ENCODE data around the gene PHF13. TPM values are rescaled to one million over a fixed set of nuclear protein-coding genes. Genes with fewer than 3 reads are reported as not detected.
"Not testable (repeated sequence)": the region's sequence is repeated elsewhere in the genome, so short reads cannot be mapped to it uniquely, and the experiment has no call there.

The PHF13 gene
- total RNA-seq, 2 donors from 2014 or later = 11.6 to 13.8 TPM

DNA sequence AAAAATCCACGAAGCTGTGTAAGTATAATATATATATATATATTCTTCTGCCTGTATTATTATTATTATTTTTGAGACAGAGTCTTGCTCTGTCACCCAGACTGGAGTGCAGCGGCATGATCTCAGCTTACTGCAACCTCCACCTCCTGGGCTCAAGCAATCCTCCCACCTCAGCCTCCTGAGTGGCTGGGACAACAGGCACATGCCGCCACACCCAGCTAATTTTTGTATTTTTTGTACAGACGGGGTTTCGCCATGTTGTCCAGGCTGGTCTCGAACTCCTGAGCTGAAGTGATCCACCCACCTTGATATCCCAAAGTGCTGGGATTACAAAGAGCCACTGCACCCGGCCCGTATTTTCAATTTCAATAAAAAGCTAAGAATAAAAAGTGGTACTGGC, 13.5 kb upstream of the PHF13 start:
- DNase-seq (ENCODE audit: low spot score); intact Hi-C loops (cut with DNase I): not testable (repeated sequence)

- intact Hi-C loops (cut with DNase I) = no loop called here
- peak; percentile 79 for DNase-seq (ENCODE audit: low spot score)
Measured at GRCh38 chr1:6600410-6601048, 13.0 kb upstream of the PHF13 start.

- peak; percentile 90 for DNase-seq (ENCODE audit: low spot score)
- intact Hi-C loops (cut with DNase I) = no loop called here
Measured at GRCh38 chr1:6601049-6601922, 12.2 kb upstream of the PHF13 start.

DNA sequence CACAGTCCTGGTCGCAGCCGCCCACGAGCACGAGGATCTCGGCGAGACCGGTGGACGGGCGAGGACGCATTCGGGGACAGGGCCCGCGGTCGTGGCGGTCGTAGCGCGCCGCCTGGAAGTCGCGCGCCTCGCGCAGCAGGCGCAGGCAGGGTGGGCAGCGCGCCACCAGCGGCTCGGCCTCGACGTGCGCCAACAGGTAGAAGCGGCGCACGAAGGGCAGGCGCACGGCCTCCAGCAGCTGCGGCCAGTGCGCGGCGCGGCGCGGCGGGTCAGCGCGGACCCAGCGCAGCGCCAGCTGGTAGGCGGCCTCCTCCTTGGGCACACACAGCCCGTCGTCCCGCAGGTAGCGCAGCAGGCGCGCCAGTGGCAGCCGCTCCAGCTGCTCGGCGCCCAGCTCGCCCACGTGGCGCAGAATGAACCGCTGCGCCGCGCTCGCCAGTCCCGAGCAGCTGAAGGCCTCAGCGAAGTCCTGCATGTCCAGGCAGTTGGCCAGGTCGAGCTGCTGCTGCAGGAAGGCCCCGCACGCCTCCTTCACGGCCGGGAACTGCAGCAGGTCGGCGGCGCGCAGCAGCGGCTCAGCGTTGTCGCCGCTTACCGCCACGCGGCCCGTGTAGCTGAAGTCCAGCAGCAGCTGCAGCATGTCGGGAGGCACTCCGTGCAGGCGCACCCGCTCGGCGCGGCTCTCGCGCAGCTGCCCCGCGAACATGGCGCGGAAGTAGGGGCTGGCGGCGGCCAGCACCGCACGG, 11.4 kb upstream of the PHF13 start:
- intact Hi-C loops (cut with DNase I) = no loop called here
- peak; percentile 87 for DNase-seq (ENCODE audit: low spot score)

GRCh38 chr1:6602669-6603237, 10.8 kb upstream of the PHF13 start, which contains the start of gene KLHL21:
Gene KLHL21, minus strand, starts transcription at chr1:6602869. Its CDS starts 52 bp downstream, at chr1:6602817.
- peak; percentile 98 for DNase-seq (ENCODE audit: low spot score)
- intact Hi-C loops (cut with DNase I) = no loop called here

DNA sequence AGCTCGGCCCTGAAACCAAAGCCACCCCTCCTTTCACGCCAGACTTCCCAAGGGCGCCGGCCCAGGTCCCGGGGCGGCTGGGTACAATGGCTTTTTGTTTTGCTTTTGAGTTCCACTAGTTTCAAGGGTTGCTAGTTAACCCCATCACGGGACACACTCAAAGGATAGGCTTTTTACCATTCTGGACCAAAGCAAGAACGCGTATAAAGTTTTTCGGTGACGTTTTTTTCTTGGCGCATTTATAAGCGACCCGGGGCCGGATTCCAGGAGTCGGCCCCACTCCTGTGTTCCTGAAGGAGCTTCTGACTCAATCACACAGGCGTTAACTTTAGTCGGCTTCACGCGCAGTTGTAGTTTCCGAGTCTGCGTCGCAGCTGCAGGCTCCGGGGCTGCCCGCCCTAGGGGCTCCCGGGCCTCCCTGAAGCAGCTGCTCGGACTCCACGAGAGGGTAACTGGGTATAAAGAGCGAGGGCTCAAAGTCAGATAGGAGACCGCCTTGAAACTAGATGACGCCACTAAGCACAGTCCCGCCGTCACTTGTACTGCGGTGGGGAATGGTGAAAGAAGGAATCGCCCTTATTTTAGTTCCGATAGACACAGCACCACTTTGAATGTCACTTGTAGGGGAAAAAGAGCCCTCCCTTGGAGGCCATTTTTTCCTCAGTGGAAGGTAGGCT, 10.2 kb upstream of the PHF13 start:
- peak; percentile 90 for DNase-seq (ENCODE audit: low spot score)
- intact Hi-C loops (cut with DNase I) = no loop called here

- DNase-seq (ENCODE audit: low spot score) = peak; percentile 94
- intact Hi-C loops (cut with DNase I) = no loop called here
Measured at GRCh38 chr1:6603915-6604558, 9.5 kb upstream of the PHF13 start.

GRCh38 chr1:6612641-6613360, 730 bp upstream of the PHF13 start:
- peak; percentile 85 for DNase-seq (ENCODE audit: low spot score)
- intact Hi-C loops (cut with DNase I) = no loop called here

DNA sequence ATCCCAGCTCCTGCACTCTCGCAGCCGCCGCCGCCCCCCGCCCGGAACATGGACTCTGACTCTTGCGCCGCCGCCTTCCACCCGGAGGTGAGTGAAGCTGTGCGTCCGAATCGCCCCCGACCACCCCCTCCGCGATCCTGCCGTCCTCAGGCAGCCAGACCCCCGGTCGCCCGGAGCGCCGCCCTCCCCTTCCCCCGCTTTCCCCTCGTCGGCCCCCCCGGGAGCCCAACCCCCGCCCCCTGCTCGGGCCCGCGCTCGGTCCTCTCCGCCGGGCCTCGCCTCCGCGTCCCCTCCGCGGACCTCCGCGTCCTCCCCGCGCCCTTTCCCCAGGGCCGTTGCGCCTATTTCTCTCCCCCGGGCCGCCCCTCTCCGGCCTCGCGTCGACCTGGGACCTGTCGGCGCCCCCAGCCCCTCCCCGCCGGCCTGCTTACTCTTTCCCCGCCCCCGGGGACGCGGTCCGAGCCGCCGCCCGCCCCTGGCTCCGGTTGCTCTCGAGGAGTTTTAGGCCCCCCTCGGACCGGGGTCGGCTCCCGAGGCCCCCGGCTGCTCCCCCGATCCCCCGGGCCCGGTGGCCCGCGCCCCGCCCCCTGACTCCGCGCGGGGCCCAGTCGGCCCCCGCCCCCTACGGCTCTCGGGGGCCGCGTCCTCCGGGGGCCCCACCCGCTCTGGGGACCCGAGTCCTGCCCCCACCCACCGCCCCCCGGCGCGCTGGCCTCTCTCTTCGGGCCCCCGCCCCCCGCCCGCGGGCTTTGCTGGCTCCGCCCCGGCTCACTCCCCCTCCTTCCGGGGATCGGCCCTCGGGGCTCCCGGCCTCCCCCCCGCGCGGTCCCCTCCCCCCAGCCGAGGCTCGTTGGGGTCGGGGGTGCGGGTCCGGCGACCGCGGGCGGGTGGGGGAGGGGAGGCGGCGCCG, 743 bp downstream of the PHF13 start:
- intact Hi-C loops (cut with DNase I) = no loop called here
- DNase-seq (ENCODE audit: low spot score) = peak; percentile 86

- no peak for DNase-seq (ENCODE audit: low spot score)
Measured at GRCh38 chr1:6614929-6615785, 1.6 kb downstream of the PHF13 start.

GRCh38 chr1:6619045-6619444, 5.5 kb downstream of the PHF13 start:
- DNase-seq (ENCODE audit: low spot score) = no peak
- intact Hi-C loops (cut with DNase I) = no loop called here

More at GRCh38 chr1:6614929-6615785, 1.6 kb downstream of the PHF13 start:
- intact Hi-C loops (cut with DNase I) = no loop called here

DNA sequence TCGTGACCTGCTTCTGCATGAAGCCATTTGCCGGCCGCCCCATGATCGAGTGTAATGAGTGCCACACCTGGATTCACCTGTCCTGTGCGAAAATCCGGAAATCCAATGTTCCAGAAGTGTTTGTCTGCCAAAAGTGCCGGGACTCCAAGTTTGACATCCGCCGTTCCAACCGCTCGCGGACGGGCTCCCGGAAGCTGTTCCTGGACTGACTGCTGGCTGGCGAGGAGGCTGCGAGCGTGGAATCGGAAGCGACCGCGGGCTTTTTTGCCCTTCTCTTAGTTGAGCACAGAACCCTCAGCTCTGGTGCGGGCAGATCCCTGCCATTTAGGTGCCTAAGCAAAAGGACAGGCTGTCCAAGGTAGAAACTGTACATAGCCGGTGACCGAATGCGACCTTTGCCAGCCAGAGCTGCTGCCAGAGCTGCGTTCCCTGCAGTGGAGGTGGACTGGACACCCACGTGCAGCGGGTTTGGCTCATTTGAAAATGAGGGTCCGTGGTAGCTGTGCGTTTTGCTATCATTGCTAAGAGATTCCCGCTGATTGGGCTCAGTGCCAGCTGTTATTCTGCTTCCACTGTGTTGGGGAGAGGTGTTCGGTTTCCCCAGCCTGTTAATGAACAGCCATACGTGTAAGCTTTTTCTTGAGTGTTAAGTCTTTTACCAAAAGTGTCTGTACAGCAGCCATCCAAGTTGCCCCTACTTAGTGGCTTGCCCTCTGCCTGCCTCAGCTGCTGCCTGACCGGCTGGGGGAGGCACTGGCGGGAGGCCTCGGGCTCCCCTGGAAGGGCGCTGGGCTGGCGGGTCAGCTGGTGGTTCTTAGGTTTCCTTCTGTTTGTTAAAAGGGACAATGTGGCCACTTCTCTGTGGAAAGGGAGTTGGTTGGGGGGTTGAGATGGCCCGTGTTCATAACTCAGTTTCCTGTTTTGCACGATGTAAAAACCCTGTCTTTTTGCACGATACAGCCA, 8.2 kb downstream of the PHF13 start:
- intact Hi-C loops (cut with DNase I) = no loop called here
- no peak for DNase-seq (ENCODE audit: low spot score)

- intact Hi-C loops (cut with DNase I) = no loop called here
- DNase-seq (ENCODE audit: low spot score) = no peak
Measured at GRCh38 chr1:6622396-6623152, 9.0 kb downstream of the PHF13 start.

GRCh38 chr1:6623269-6623965, 9.9 kb downstream of the PHF13 start:
- intact Hi-C loops (cut with DNase I) = no loop called here
- no peak for DNase-seq (ENCODE audit: low spot score)
